Cerebellar cortex (tissue), 1 donor: ENCODE results near the gene ILDR1.
A peak's percentile ranks its signal among the peaks of the same experiment; 100 is the strongest.

Experiments used
- DNase-seq: peaks from one replicate; pipeline ENCODE4 v3.0.0-alpha.2; 2015; ENCODE audit warnings: low spot score

The ILDR1 gene

DNA sequence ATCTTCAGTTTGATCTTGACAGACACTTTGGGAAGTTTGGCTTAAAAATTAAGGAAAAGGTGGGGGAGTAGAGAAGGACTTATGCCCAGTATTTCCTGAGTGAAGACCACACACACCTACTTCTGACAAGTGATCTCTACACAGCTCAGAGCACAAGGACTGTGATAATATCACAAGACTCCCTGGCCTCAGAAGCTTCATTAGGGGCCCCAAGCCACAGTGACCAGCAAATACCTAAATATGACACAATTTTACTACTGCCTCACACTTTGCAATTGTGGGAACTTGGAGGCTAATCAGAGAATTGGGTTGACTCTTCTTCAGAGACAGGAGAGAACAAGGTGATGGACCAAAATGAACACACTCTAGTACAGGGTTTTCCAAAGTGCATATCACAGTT, 2.6 kb downstream of the ILDR1 start:
- DNase-seq, result no peak

DNA sequence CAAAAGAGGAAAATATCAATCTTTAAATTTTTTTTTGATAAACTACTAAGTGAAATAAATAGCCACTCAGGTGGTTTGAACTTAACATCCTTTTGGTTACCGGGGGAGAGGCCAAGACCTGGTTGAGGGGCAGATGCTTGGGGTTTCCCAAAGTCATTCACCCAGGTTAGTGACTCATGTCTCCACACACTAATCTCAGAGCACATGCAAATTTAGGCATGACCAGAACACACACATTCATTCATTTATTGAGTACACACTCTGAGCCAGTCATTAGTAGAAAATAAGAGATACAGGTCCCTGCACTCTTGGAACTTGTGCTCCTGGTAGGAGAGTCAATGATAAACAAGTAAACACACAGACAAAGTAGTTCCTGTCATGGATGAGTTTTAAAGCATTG, 7.3 kb downstream of the ILDR1 start:
- no peak for DNase-seq

DNA sequence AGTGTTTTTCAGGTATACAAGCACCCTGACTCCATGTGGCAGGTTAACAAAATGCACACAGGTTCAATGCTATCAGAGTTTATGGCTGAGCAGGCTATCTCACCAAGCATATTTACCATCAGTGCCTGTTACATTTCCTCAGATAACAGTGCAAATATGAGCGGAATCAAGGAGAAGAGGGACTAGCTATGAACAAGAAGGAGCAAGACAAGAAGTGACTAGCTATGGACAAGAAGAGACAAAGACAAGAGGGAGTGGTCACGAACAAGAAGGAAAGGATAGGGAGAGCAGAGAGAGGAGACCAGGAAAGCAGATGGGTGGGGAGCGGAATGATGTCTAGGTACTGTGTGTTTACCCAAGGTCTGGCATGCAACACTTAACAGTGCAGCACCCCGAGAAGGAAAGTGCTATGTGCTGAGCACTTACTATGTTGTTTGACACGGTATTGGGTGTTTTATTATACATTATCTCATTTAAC, 8.6 kb downstream of the ILDR1 start:
- DNase-seq, result no peak

DNA sequence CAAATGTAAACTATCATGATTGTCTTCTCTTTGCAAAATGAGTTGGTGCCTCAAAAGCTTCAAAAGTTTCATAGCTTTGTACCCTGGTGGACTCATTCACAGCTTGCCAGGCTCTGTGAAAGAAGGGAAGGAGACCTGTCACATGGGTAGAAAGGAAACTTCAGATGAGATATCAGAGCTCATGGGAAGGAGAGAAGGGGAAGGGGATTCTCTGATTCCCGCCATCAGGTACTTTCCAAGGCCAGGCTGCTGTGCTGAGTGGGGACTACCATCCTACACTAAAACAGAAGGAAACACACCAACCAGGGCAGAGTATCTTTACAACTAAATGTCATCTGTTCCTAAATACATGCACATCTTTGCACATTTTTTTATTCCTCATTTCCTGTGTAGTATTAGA, 9.2 kb downstream of the ILDR1 start:
- DNase-seq, result no peak

DNA sequence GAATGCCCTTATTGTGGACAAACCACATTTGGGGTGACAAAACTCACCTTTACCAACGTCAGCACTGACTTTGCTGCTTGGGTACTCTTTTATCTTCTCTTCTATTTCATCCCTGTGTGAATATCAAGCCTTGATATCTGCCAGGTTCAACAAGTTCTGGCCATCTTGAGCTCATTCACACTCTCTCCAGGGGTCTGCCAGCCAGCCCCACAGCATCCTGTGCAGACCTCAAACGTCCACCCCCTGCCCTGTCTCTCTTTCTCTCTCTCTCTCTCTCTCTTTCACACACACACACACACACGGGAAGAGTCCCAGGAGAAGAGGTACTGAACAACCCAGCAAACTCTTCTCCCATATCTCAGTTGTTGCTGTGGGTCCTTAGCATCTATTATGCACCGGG, 10.7 kb downstream of the ILDR1 start:
- DNase-seq, result no peak

DNA sequence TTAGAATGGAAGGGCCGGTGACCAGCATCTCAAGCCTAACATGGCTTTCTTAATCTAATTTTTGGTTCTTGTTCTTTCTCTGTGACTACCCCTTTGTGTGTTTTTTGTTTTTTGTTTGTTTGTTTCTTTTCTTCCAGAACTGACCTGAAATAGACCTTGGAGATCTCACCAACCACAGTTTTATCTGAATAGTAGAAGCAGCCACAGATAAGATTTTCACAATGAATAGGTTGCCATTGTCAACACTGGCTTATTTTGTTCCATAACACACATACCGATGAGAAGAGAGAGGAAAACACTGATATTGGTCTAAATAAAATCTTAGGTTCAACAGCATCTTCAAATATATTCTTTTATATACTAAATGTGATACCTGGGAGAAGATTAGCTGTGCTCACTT, 11.5 kb downstream of the ILDR1 start:
- DNase-seq, result no peak

DNA sequence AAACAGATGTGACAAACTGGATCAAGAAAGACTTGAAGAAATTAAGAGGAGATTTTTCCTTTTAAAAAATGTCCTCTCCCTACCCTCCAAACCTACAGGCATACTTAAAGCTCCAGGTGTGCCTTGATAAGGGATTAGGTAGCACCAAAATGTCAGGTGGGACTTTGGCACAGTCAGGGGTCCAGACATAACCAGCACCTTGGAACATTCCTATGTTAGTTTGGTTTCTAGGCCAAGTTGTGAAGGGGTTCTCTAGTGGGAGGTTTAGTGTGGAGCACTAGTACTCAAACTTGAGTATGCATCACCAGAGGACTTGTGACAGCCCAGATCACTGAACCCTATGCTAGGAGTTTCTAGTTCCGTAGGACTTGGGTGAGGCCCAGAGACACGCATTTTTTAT, 13.9 kb downstream of the ILDR1 start:
- no peak for DNase-seq

DNA sequence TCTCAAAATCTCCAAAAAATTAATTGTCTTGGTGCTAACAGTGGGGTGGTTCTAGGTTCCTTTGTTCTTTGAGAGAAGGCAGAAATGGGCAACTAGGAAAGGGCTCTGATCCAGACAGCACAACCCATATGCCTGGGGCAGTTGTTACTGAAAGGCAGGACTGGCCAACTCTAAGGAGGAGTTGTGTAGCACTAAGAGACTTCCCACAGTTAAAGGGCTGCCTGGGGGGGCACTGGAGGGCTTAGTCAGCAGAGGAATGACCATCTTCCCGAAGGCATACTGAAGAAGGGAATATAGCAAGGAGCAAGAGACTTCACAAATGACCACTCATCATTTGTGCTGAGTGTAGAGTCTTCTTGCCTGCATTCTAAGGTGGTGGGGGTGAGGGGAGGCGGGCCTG, 15.8 kb downstream of the ILDR1 start:
- no peak for DNase-seq

DNA sequence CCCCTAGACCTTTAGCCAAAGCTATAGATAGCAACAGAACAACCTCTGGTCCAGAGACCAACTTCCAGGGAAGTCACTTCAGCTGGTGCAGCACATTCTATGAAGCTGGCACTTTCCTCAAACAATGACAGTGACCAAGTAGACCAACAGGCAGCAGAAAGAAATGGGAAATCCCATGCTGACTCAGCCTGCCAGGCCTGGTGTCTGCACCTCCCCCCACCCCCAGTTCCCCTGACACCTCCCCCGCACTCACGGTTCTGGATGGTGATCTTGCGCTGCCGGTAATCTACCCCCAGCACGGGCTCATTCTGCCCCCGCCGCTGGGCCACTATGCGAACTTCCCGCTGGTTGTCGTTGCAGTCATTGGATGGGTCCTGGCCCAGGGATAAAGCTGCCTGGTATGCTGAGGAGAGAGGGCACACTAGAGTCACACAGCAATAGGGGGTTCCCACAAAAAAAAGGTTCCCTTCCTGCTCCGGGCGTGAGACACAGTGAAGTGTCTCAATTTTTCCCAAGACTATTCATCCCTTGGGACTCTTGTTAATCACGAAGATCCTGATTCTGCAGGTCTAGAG, 17.0 kb downstream of the ILDR1 start:
- no peak for DNase-seq

DNA sequence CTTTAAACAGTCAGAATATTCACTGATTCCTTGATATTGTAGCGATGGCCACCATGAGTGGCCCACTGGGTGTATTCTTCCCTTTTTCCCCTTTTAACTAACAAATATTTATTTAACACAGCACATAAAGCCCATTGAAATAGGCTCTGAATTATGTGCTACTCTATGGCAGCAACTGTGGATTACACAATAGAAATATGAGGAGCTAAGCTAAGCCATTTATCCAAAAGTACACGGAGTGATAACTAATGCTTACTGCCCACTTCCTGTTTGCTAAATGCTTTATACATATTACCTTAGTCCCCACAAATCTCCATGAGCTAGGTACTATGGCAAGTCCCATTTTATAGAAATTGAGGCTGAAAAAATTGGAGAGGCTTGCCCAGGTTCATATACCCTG, 17.9 kb downstream of the ILDR1 start:
- DNase-seq, result no peak

DNA sequence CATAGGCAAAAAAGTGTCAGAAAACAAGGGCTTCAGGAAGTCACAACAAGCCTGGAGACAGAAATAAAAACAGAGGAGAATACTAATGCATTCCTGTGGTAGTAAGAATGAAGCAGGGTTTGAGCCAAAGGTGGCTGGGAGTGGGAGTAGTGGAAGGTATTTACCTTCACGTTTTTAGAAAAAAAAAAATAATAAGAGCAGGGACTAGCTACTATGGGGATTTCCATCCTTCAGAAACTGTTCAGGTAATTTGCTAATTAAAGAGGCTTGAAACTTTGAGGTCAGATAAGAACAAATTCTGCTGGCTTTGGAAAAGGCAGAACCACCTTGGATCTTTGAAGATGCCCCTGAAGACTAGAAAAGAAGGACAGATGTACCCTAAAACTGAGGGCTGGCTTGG, 18.4 kb downstream of the ILDR1 start:
- DNase-seq, result no peak

DNA sequence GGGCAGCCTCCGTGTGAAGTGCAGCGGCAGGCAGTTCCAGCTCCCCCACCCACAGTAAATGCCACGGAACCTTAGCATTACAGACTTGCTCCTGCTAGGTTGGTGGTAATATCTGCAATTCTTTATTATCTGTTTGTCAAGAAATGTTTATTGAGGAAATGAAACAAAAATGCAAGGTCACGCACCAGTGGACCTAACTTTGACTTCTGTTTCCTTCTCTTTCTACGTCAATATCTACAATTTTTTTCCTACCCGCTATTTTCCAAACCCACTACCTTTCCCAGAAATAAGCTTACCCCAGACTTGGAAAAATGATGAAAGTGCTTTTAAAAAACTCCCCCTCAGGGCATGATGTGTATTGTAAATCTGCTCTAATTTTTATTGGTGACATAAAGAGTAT, 18.9 kb downstream of the ILDR1 start:
- no peak for DNase-seq

DNA sequence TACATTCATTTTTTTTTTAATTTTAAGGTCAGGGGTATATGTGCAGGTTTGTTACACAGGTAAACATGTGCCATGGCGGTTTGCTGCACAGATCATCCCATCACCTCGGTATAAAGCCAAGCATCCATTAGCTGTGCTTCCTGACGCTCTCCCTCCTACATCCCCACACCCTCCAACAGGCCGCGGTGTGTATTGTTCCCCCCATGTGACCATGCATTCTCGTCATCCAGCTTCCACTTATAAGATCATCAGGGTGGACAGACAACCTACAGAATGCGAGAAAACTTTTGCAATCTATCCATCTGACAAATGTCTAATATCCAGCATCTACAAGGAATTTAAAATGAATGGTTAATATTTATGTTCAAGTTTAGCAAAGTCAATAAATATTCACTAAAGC, 19.4 kb downstream of the ILDR1 start:
- DNase-seq, result no peak

DNA sequence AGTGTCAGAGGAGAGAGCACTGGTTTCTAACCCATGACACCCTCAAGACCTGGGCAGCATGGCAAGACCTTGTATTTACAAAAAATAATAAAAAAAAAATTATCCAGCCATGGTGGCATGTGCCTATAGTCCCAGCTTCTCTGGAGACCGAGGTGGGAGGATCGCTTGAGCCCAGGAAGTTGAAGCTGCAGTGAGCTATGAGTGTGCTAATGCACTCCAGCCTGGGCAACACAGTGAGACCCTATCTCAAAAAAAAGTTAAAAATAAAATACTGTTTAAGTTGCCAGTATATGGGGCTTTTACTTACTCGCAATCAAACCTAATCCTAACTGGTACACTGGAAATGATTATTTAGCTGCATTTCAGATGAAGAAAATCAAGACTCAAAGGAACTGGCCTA, 20.2 kb downstream of the ILDR1 start:
- no peak for DNase-seq

DNA sequence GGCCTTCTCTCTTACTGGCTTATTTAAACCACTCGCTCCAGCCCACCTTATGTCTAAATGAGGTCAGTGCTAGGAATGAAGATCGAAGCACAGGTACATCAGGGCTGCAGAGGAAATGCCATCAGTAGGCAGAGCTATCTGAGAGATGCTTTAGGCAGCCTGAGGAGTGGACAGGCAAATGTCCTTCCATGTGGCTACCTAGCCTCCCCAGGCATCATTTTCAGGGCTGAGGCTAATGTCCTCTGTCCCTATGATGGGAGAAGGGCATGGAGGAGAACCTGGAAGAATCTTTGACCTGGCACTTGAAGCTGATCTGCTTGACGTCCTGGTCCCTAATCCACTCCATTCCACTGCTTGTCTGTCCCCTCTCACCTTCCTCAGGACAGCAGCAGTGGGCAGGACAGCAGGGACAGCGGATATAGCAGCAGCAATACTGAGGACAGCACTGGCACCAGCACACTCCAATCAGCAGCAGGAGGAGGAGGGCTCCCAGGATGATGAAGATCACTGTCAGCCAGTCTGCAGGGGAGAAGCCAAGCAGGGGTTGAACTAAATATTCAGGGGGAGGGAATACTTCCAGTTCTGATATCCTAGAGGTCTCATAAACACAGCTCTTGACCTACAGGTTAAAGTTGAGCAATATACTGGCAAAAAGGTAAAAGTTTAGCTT, 21.0 kb downstream of the ILDR1 start:
- DNase-seq, result no peak

DNA sequence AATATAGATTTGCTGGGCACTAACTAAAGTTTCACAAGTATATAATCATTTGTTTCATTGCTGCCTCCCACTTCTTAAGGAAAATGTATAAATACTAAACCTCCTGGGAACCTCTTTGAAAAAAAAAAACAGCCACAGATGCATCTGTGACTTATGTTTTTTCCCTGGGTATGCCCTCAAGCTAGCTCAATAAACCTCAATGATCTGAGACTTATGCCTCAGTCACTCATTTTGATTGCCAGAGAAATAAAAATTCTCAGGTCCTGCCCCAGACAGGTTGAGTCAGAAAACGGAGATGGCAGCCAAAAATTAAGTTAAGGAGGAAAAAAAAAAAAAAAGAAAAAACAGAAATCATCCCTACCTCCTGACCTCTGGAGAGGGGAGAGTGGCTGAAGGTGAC, 22.1 kb downstream of the ILDR1 start:
- DNase-seq, result no peak

DNA sequence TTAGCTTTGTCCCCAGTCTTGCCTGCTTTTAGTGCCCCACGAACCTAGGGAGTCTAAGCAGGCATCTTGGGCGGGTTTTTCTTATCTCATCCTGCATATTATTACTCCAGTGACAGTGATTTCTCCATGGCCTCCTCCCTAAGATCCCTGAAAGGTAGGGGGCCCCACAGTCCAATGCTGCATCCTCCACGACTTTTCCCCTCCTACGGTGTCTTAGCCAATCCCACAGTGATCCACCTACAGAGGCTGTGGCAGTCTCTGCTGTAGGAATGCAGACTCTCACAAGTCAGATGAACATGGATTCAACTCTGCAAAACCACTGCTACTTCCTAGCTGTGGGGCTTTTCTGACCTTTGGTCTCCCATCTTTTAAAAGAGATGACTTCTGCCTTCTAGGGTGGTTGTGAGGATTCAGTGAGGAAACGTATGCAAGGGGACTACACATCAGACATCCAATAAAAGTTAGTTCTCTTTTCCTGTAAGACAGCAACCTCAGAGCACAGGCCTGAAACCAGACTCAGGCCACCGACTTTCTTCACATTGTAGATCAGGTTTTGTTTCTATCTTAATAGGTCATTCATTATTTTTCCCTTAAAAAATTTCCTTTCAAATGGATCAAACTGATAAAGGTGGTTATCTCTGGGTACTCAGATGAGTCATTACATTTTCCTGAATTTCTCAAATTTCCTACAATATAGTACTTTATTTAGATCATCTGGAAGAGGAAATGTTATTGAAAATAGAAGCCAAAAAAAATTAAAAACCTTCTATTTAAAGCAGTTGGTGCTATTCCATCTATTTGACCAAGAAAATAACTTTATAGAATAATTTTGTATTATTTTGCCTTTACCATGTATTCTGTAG, 23.2 kb downstream of the ILDR1 start:
- DNase-seq, result no peak

DNA sequence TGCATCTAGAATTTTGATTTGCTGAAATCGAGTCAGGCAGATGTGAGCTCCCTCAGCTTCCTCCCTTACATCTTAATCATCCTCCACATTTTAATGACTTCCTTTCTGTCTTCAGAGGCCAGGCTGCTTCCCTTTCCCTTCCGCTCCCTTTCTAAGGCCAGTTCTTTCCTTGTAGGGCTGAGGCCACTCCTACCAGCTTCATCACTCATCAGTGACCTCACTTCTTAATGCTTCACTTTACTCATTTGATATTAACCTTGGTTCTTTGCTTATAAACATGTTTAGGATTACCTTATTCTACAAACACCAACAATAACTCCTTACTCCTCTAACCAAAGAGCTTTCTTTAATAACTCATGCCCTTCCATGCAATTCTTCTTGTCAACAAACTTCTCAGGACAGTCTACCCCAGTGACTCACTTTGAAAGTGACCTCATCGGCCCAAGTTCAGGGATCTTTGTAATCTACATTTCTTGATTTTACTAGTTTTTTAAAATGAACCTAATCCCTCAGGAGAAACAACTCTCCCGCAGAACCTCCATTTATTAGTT, 23.9 kb downstream of the ILDR1 start:
- no peak for DNase-seq

DNA sequence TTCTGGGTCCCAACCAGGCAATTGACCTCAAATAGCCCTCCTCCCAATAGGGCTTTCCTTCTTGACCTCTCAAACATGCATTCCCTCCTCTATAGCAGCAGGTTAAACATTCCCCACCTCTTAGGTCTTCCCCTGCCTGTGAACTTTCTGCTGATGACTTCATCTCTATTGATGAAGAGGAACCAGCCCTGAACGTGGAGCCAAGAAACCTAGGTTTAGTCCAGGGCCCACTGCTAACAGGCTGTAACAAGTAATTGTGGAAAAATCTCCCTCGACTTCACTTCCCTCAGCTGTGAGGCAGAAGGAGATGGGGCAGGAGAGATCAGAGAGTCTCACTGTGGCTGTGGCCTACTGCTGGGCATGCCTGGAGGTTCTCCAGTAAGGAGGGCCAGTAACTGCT, 24.7 kb downstream of the ILDR1 start:
- no peak for DNase-seq

DNA sequence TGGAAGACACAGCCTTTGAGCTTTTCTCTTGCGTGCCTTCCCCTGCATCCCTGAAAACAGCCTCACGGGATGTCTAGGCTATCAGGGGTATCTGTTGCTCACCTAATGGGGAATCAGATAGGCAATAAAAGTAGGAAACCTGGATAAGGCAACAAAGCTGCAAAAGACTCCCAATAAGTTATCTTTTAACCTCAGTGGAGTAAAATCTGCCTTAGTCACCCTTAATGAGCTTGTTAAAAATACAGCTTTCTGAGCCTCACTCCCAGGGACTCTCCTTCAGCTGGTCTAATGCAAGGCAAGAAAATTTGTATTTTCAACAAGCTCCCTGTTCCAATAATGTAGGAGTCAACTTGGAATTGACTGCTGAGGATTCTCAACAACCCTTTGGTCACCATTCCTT, 25.6 kb downstream of the ILDR1 start:
- no peak for DNase-seq

DNA sequence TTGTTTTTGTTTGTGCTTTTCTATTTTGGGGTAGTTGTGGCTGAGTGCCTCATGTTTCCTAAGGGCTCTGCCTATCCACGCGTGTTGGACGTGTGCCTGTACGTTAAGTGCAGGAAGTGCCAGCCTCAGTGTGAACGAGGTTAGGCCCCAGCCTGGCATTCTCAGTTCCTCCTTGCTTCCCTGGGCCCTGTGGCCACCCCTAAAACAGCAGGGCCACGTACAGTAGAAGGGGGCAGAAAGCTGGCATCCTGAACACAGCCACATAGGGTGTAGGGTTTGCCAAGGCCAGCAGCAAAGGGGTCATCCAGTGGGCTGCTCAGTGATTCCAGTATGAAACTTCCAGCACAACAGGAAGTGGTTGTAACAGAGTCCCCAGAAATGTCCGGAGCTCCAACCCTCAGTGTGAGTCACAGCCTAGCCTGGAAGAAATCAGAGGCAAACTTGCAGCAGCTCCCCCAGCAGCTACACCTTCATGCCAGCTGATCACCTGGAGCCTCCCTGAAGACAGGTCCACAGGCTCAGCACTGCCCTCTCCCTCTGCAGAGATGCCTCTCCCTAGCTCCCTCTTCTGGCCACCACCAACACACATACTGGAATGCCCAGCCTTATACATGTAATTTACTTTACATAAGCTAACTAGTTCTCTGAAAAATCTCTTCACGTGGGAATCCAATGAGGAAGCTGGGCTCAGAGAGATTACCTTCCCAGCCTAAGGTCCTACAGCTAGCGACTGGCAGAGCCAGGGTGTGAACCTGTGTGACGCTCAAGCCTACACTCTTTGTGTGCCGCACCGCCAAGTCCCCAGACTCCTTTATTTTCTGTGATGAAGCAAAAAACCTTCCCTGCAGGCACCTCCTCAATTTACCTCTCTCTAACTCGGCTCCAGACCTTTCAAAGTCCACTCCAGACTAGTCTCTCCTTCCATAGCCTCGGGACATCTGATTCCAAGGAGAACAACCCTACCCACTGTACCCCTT, 26.6 kb downstream of the ILDR1 start:
- DNase-seq, result peak; percentile 36

DNA sequence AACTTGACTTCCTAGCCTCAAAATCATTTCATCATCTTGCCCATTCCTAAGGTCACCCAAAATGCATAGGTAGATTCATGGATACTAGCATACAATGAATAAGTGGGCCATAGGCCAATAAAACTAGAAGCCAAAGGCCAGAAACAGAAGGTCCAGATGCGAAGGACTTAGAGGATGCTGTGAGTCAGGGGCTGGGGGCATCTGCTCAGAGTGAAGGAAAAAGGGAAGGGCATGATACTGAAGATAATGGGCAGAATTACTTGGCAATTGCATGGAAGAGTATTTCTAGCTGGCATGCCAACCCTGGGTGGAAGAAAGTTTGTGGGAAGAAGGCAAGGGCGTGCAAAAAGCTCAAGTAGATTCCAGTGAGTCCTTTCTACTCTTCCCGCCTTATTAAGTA, 27.5 kb downstream of the ILDR1 start:
- no peak for DNase-seq
